ENCODE measurements around the gene CHEK2.

CHEK2 gene

DNA sequence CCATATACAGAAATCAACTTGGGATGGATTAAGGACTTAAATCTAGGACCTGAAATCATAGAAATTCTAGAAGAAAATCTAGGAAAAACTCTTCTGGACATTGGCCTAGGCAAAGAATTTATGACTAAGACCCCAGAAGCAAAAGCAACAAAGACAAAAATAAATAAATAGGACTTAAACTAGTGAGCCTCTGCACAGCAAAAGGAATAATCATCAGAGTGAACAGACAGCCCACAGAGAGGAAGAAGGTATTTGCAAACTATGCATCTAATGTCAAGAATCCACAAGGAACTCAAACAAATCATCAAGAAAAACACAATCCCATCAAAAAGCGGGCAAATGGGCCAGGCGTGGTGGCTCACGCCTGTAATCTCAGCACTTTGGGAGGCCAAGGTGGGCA is 94.4 kb downstream of the CHEK2 start:
- TF ChIP-seq CTCF (IDR thresholded peaks at IDR 0.05; ENCODE audit: extremely low read depth, missing control alignments) = no peak
- no peak for DNase-seq (ENCODE audit: low spot score)

GRCh38 chr22:28639321-28639720 is 102.3 kb downstream of the CHEK2 start:
- no peak for DNase-seq (ENCODE audit: low spot score)
- no peak for TF ChIP-seq CTCF (IDR thresholded peaks at IDR 0.05; ENCODE audit: extremely low read depth, missing control alignments)
